ENCODE measurements around the gene TYW1B. TPM values are rescaled to one million over a fixed set of nuclear protein-coding genes. Genes with fewer than 3 reads are reported as not detected.
"Not testable (repeated sequence)": the region's sequence is repeated elsewhere in the genome, so short reads cannot be mapped to it uniquely, and the experiment has no call there.

TYW1B gene
- total RNA-seq, 2 experiments from 2014 or later = 3.6 to 4.0 TPM

DNA sequence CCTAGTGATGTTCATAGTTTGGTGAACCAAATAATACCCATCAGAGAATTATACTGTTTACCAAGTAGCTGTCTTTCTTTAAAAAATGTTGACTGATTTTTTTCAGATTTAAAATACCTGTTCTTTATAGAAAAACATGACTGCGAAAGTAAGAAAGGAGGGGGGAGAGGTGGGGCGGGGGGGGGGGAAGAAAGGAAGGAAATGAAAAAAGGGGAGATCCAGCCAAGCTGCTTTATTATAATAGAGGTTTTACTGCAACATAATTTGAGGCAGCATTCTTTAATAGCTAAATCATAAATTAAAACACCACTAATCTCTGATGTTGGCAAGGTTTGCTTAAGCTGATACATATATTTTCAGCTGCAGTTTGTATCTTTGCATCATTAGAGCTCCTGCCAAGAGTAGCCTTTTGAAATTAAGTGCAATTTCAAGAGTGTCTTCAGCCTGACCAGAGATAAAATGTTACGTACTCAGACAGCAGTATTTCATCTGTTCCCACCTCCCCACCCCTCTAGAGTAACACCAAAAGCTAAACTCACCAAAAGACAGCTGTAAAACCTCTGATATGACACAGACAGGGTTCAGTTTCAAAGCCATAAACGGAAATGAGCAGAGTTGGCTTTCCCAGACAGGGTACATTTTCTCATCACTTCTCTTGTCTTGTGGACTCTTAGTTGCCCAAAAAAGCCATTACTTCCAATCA, 202.1 kb downstream of the TYW1B start:
- H3K36me3 ChIP-seq (ENCODE audit: insufficient read depth, low read length); H3K4me3 ChIP-seq (ENCODE audit: low read length); H3K27ac Mint-ChIP-seq; H3K4me1 ChIP-seq (ENCODE audit: insufficient read depth, low read length); H3K27me3 Mint-ChIP-seq; POLR2A ChIA-PET; intact Hi-C loops (cut with DNase I, micrococcal nuclease); H3K9me3 ChIP-seq (ENCODE audit: control insufficient read depth in 1 of 2, insufficient read depth in 1 of 2, low read length in 2 of 2); DNase-seq; H3K27me3 ChIP-seq (ENCODE audit: control insufficient read depth in 1 of 2, insufficient read depth in 2 of 2, low read length in 2 of 2); H3K27ac ChIP-seq (ENCODE audit: low read depth in 1 of 2, low read length in 2 of 2); CTCF ChIA-PET; H3K9me3 Mint-ChIP-seq; H3K4me3 Mint-ChIP-seq: not testable (repeated sequence)
- H3K4me1 Mint-ChIP-seq (ENCODE audit: low read depth) = peaks cover 13% of the 10 kb centered on the region
- peaks cover 49% of the 10 kb centered on the region for H3K36me3 Mint-ChIP-seq (ENCODE audit: low read depth)
- peak; percentile 43 for ATAC-seq (ENCODE audit: poor library complexity)

DNA sequence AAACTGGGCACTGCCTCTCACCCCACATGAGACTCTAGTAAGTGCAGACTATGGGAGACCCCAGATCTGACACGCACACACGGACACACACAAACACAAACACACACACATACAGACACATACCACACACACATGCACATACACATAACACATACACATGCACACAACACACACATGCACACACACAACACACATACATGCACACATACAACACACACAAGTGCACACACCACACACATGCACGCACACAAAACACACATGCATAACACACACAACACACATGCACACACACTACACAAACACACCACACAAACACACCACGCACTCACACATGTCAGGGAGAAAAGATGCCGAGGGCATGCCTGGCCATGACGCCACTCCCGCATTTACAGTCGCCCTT, 205.5 kb downstream of the TYW1B start:
- ATAC-seq (ENCODE audit: poor library complexity) (no peak), DNase-seq (no peak)
- Mint-ChIP-seq H3K4me3 (no peak overlapping the region), H3K9me3 (peaks cover 8% of the 10 kb centered on the region), H3K27ac (no peak overlapping the region), H3K4me1 (ENCODE audit: low read depth) (peaks cover 13% of the 10 kb centered on the region), H3K27me3 (no peaks in the 10 kb centered on the region), H3K36me3 (ENCODE audit: low read depth) (peaks cover 53% of the 10 kb centered on the region)
- TF ChIP-seq, protein P1, sequence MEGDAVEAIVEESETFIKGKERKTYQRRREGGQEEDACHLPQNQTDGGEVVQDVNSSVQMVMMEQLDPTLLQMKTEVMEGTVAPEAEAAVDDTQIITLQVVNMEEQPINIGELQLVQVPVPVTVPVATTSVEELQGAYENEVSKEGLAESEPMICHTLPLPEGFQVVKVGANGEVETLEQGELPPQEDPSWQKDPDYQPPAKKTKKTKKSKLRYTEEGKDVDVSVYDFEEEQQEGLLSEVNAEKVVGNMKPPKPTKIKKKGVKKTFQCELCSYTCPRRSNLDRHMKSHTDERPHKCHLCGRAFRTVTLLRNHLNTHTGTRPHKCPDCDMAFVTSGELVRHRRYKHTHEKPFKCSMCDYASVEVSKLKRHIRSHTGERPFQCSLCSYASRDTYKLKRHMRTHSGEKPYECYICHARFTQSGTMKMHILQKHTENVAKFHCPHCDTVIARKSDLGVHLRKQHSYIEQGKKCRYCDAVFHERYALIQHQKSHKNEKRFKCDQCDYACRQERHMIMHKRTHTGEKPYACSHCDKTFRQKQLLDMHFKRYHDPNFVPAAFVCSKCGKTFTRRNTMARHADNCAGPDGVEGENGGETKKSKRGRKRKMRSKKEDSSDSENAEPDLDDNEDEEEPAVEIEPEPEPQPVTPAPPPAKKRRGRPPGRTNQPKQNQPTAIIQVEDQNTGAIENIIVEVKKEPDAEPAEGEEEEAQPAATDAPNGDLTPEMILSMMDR (IDR thresholded peaks at IDR 0.05) = no peak
- Histone ChIP-seq H3K9me3 (ENCODE audit: control insufficient read depth in 1 of 2, insufficient read depth in 1 of 2, low read length in 2 of 2) (no peaks in the 10 kb centered on the region), H3K27ac (ENCODE audit: low read depth in 1 of 2, low read length in 2 of 2) (no peak overlapping the region), H3K4me3 (ENCODE audit: low read length) (no peak overlapping the region), H3K36me3 (ENCODE audit: insufficient read depth, low read length) (no peaks in the 10 kb centered on the region), H3K4me1 (ENCODE audit: insufficient read depth, low read length) (no peaks in the 10 kb centered on the region), H3K27me3 (ENCODE audit: control insufficient read depth in 1 of 2, insufficient read depth in 2 of 2, low read length in 2 of 2) (no peaks in the 10 kb centered on the region)
- ChIA-PET POLR2A (no interaction called here), CTCF (no interaction called here)
- intact Hi-C loops (cut with DNase I, micrococcal nuclease) = no loop called here

DNA sequence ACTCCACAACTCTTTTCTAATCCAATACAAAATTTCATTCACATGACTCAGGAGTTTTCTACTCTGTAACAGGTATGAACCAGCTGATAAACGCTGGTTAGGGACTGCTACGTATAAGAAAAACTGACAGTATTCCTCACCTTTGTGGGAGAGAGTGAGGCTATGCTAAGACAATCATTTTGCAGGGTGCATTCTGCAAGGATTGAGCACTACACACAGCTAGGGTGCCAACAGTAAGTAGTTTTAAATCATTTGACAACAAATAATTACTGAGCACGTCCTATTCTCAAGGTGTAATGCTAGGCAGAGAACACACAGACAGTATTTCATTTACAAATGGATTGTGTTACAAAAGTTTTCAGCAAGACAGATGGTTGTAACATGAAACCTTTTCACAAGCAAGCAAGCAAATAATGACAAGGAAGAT, 206.2 kb downstream of the TYW1B start:
- H3K4me1 ChIP-seq (ENCODE audit: insufficient read depth, low read length); H3K36me3 ChIP-seq (ENCODE audit: insufficient read depth, low read length); H3K9me3 ChIP-seq (ENCODE audit: control insufficient read depth in 1 of 2, insufficient read depth in 1 of 2, low read length in 2 of 2); H3K27me3 ChIP-seq (ENCODE audit: control insufficient read depth in 1 of 2, insufficient read depth in 2 of 2, low read length in 2 of 2); H3K27ac Mint-ChIP-seq; H3K4me3 Mint-ChIP-seq; H3K4me3 ChIP-seq (ENCODE audit: low read length); H3K27ac ChIP-seq (ENCODE audit: low read depth in 1 of 2, low read length in 2 of 2); intact Hi-C loops (cut with DNase I, micrococcal nuclease); H3K27me3 Mint-ChIP-seq; DNase-seq; H3K9me3 Mint-ChIP-seq; POLR2A ChIA-PET; ATAC-seq (ENCODE audit: poor library complexity); CTCF ChIA-PET: not testable (repeated sequence)
- Mint-ChIP-seq H3K4me1 (ENCODE audit: low read depth) (peaks cover 13% of the 10 kb centered on the region), H3K36me3 (ENCODE audit: low read depth) (peaks cover 52% of the 10 kb centered on the region)

DNA sequence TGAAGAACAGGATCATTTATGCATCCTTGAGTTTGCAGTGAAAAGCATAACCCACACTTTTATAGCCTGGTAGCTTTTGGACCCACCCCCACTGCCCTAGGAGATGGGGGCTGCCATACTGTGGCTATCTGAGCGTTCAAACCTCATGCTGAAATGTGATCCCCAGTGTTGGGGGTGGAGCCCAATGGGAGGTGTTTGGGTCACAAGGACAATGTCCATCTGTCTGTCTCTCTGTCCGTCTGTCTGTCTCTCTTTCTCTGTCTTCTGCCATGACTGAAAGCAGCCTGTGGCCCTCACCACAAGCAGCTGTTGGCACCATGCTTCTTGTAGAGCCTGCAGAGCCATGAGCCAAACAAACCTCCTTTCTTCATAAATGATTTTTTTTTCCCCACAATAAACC, 207.1 kb downstream of the TYW1B start:
- Mint-ChIP-seq H3K4me1 (ENCODE audit: low read depth) (peaks cover 13% of the 10 kb centered on the region), H3K9me3 (peaks cover 13% of the 10 kb centered on the region), H3K36me3 (ENCODE audit: low read depth) (peaks cover 55% of the 10 kb centered on the region)
- DNase-seq; H3K9me3 ChIP-seq (ENCODE audit: control insufficient read depth in 1 of 2, insufficient read depth in 1 of 2, low read length in 2 of 2); H3K4me1 ChIP-seq (ENCODE audit: insufficient read depth, low read length); CTCF ChIA-PET; H3K27ac Mint-ChIP-seq; H3K27me3 Mint-ChIP-seq; H3K27me3 ChIP-seq (ENCODE audit: control insufficient read depth in 1 of 2, insufficient read depth in 2 of 2, low read length in 2 of 2); H3K27ac ChIP-seq (ENCODE audit: low read depth in 1 of 2, low read length in 2 of 2); ATAC-seq (ENCODE audit: poor library complexity); H3K4me3 ChIP-seq (ENCODE audit: low read length); H3K36me3 ChIP-seq (ENCODE audit: insufficient read depth, low read length); intact Hi-C loops (cut with DNase I, micrococcal nuclease); POLR2A ChIA-PET; H3K4me3 Mint-ChIP-seq: not testable (repeated sequence)

DNA sequence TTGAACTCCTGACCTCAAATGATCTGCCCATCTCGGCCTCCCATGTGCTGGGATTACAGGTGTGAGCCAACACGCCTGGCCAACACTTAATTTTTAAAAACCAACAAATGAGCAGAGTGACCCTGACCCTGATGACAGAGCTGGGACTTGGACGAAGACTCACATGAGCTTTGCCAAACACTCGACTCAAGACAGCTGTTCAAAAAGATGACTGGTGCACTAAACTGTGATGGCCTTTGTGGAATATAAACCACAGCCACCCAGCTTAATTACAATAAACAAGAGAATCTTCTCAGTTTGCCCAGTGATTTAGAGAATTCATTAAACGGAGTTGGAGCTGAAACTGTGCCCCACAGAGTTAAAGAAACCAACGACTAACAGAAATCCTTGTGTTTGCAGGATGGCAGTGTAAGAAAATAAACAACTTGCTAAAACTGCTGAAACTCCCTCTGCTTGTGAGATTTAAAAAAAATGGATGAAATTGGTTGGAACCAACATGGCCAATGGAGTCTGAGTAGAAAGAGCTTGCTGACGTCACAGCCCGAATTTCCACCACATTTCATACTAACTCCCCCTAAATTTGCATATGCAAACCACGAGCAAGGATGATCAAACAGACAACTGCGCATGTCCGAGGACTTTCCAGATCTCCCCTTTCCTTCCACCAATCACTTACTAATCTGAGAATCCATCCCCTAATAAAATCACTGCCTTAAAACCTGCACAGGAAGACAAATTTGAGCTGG, 209.4 kb downstream of the TYW1B start:
- ATAC-seq (ENCODE audit: poor library complexity); POLR2A ChIA-PET; H3K27ac ChIP-seq (ENCODE audit: low read depth in 1 of 2, low read length in 2 of 2); H3K4me3 Mint-ChIP-seq; H3K4me1 ChIP-seq (ENCODE audit: insufficient read depth, low read length); H3K9me3 ChIP-seq (ENCODE audit: control insufficient read depth in 1 of 2, insufficient read depth in 1 of 2, low read length in 2 of 2); CTCF ChIA-PET; intact Hi-C loops (cut with DNase I, micrococcal nuclease); H3K27ac Mint-ChIP-seq; H3K27me3 ChIP-seq (ENCODE audit: control insufficient read depth in 1 of 2, insufficient read depth in 2 of 2, low read length in 2 of 2); H3K36me3 ChIP-seq (ENCODE audit: insufficient read depth, low read length); DNase-seq; H3K27me3 Mint-ChIP-seq; H3K4me3 ChIP-seq (ENCODE audit: low read length): not testable (repeated sequence)
- H3K36me3 Mint-ChIP-seq (ENCODE audit: low read depth) = peaks cover 66% of the 10 kb centered on the region
- H3K4me1 Mint-ChIP-seq (ENCODE audit: low read depth) = peaks cover 13% of the 10 kb centered on the region
- H3K9me3 Mint-ChIP-seq = peaks cover 13% of the 10 kb centered on the region

DNA sequence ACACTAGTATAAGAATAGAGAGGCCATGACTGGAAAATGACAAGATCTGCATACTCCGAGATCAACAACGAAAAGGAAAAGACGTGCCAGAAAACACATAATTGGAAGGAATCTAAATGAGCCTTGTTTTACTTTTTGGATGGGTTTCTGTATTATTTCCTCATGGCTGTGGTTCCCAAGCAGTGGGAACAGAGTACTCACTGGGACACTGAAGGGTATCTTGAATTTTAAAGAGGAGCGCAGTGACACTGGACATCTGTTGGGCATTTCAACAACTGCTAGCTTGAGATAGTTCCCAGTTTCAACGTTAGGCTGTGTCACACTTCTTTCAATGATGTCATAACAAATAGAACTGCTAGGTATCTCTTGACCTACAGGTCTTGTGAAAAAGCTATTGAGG, 218.2 kb downstream of the TYW1B start:
- H3K9me3 ChIP-seq (ENCODE audit: control insufficient read depth in 1 of 2, insufficient read depth in 1 of 2, low read length in 2 of 2); CTCF ChIA-PET; H3K4me3 ChIP-seq (ENCODE audit: low read length); H3K36me3 ChIP-seq (ENCODE audit: insufficient read depth, low read length); H3K4me1 Mint-ChIP-seq (ENCODE audit: low read depth); H3K27me3 Mint-ChIP-seq; intact Hi-C loops (cut with DNase I, micrococcal nuclease); H3K27me3 ChIP-seq (ENCODE audit: control insufficient read depth in 1 of 2, insufficient read depth in 2 of 2, low read length in 2 of 2); ATAC-seq (ENCODE audit: poor library complexity); H3K4me3 Mint-ChIP-seq; H3K27ac ChIP-seq (ENCODE audit: low read depth in 1 of 2, low read length in 2 of 2); H3K27ac Mint-ChIP-seq; POLR2A ChIA-PET; H3K9me3 Mint-ChIP-seq; H3K4me1 ChIP-seq (ENCODE audit: insufficient read depth, low read length); DNase-seq: not testable (repeated sequence)
- peaks cover 74% of the 10 kb centered on the region for H3K36me3 Mint-ChIP-seq (ENCODE audit: low read depth)
